Adrenal gland (tissue), 12 donors: Measurements from ENCODE around the gene TMEM259. TPM values are rescaled to one million over a fixed set of nuclear protein-coding genes. Genes with fewer than 3 reads are reported as not detected.
A peak's percentile ranks its signal among the peaks of the same experiment; 100 is the strongest.
"Not testable (repeated sequence)": the region's sequence is repeated elsewhere in the genome, so short reads cannot be mapped to it uniquely, and the experiment has no call there.

Experiments used
- DNase-seq, 7 donors: peaks; one replicate each; pipeline ENCODE4 v3.0.0-alpha.2; 2019 to 2020
- H3K27ac ChIP-seq, 5 donors: fragments of 200-600 bp; sonication (generic) in 4 of 5; 1 replicate in 3 of 5; 2 replicates in 2 of 5; pipeline versions ENCODE4 v1.5.1 to v1.8.0; 2016 to 2020; ENCODE audit warnings: mild to moderate bottlenecking in 1 of 5
- H3K27me3 ChIP-seq: fragments of 200-600 bp; 2 replicates; pipeline ENCODE4 v1.8.0; 2021
- H3K36me3 ChIP-seq, 2 donors: fragments of 200-600 bp; replicated peaks in 1 of 2; 1 replicate in 1 of 2; 2 replicates in 1 of 2; pipeline versions ENCODE4 v1.5.1 to v1.8.0; 2018 to 2022
- H3K4me1 ChIP-seq, 2 donors: fragments of 200-600 bp; replicated peaks in 1 of 2; 1 replicate in 1 of 2; 2 replicates in 1 of 2; pipeline versions ENCODE4 v1.5.1 to v1.8.0; 2018 to 2021
- H3K4me3 ChIP-seq, 4 donors: fragments of 200-600 bp; sonication (generic) in 3 of 4; one replicate each; pipeline ENCODE4 v1.5.1; 2016 to 2018
- H3K9me3 ChIP-seq, 3 donors: fragments of 200-600 bp; sonication (generic) in 1 of 3; replicated peaks in 1 of 3; 1 replicate in 2 of 3; 2 replicates in 1 of 3; pipeline versions ENCODE4 v1.5.1 to v1.8.0; 2016 to 2021
- POLR2A ChIP-seq, 2 donors: fragments of 450-650 bp; IDR thresholded peaks; one replicate each; pipeline ENCODE4 v1.6.1; 2017; ENCODE audit warnings: antibody characterized with exemption in 2 of 2, mild to moderate bottlenecking in 2 of 2, moderate library complexity in 1 of 2
- WGBS, 4 donors: extraction: QIAGEN DNeasy Blood & Tissue Kit in 2 of 4; methylation state at CpG; one replicate each; pipeline versions ENCODE4 v1.1.5 to v1.1.7; 2013 to 2017; 5-methylcytosine and 5-hydroxymethylcytosine counted together
- intact Hi-C, 2 donors: fragments of 100-400 bp; cut with DNase I; formaldehyde crosslinking; loops; one replicate each; pipeline versions ENCODE4 v1.14.1 to v1.15.0; 2022 to 2023
- polyA plus RNA-seq, 3 donors: library from polyadenylated mRNA; stranded (reverse); fragments of 200-250 nt in 2 of 3; fragments of 350-450 nt in 1 of 3; fragmentation: Illumina TruSeq in 1 of 3; extraction: RNeasy Lipid Tissue Mini Kit (QIAGEN cat#74804) in 1 of 3; gene quantifications; one replicate each; pipeline ENCODE4 v1.2.3, GENCODE V29; 2013 to 2014
- total RNA-seq, 9 donors: library from RNA; depleted of rRNA in 4 of 9; stranded (reverse); fragments of >200 nt in 4 of 9; fragments of 120-200 nt in 1 of 9; fragmentation: NEBNext Ultra II Directional in 1 of 9; extraction: Animal tissue kit (Norgen Biotek cat#: 25700) in 1 of 9; gene quantifications; one replicate each; pipeline versions ENCODE4 v1.1.0 to v1.2.4, GENCODE V29; 2013 to 2023
- TF ChIP-seq, protein P1 (sequence below), 6 experiments: fragments of 450-650 bp in 4 of 6; fragments of 200-600 bp in 2 of 6; sonication (generic) in 1 of 6; IDR thresholded peaks; 1 replicate in 5 of 6; 2 replicates in 1 of 6; pipeline versions ENCODE4 v1.5.1 to v1.8.0; 2016 to 2021; ENCODE audit warnings: antibody characterized with exemption in 6 of 6, mild to moderate bottlenecking in 2 of 6, moderate library complexity in 1 of 6
- donor health status: healthy with polysubstance abuse.
- donor health status: Bipolar disorder and iron deficiency.
- donor health status: DM: yes; HTN: yes; CAD: no.
- donor health status: DM: no; HTN: no; CAD: no.
- donor health status: DM: no; HTN: no; CAD: no.
- donor health status: DM: yes; HTN: yes; CAD: no.

The TMEM259 gene
- total and polyA plus RNA-seq, 12 donors = 79.4 to 743 (median 202) TPM

DNA sequence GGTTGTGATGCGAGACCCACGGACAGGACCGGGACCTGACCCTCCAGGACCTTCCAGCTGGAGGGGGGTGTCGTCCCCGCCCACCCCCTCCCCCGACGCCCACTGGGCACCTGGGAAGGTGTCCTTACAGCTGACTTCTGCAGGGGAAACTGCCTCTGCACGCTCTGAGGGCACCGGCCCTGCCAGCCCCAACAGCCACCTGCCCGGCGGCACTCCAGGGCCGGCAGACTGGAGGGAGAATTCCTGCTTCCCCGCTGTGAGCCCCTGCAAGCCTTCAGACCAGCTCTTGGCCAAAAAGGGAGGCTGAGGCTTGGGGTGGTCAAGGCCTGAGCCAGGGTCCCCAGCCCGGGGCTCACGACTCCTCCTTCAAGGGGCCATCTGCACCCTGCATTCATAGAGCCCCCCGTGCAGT is 6.7 kb upstream of the TMEM259 start:
- no peak for TF ChIP-seq POLR2A (IDR thresholded peaks at IDR 0.05)
- TF ChIP-seq, protein P1, sequence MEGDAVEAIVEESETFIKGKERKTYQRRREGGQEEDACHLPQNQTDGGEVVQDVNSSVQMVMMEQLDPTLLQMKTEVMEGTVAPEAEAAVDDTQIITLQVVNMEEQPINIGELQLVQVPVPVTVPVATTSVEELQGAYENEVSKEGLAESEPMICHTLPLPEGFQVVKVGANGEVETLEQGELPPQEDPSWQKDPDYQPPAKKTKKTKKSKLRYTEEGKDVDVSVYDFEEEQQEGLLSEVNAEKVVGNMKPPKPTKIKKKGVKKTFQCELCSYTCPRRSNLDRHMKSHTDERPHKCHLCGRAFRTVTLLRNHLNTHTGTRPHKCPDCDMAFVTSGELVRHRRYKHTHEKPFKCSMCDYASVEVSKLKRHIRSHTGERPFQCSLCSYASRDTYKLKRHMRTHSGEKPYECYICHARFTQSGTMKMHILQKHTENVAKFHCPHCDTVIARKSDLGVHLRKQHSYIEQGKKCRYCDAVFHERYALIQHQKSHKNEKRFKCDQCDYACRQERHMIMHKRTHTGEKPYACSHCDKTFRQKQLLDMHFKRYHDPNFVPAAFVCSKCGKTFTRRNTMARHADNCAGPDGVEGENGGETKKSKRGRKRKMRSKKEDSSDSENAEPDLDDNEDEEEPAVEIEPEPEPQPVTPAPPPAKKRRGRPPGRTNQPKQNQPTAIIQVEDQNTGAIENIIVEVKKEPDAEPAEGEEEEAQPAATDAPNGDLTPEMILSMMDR (IDR thresholded peaks at IDR 0.05) = no peak
- H3K36me3 ChIP-seq = peaks cover 0 to 7% of the 10 kb centered on the region in 2 donors
- peak overlapping the region in 2 of 4 donors; percentile 14 to 68 for H3K4me3 ChIP-seq
- intact Hi-C loops = no loop called here
- H3K27ac ChIP-seq = peak overlapping the region in 4 of 5 donors; percentile 35 to 92 (median 66)
- H3K4me1 ChIP-seq = peaks cover 0 to 13% of the 10 kb centered on the region in 2 donors
- no peaks in the 10 kb centered on the region for H3K27me3 ChIP-seq
- no peaks in the 10 kb centered on the region for H3K9me3 ChIP-seq
- DNase-seq = no peak
- 7 to 28% (median 19%) methylated on average over 3 to 16 of the region's 16 CpGs for WGBS, 4 donors

DNA sequence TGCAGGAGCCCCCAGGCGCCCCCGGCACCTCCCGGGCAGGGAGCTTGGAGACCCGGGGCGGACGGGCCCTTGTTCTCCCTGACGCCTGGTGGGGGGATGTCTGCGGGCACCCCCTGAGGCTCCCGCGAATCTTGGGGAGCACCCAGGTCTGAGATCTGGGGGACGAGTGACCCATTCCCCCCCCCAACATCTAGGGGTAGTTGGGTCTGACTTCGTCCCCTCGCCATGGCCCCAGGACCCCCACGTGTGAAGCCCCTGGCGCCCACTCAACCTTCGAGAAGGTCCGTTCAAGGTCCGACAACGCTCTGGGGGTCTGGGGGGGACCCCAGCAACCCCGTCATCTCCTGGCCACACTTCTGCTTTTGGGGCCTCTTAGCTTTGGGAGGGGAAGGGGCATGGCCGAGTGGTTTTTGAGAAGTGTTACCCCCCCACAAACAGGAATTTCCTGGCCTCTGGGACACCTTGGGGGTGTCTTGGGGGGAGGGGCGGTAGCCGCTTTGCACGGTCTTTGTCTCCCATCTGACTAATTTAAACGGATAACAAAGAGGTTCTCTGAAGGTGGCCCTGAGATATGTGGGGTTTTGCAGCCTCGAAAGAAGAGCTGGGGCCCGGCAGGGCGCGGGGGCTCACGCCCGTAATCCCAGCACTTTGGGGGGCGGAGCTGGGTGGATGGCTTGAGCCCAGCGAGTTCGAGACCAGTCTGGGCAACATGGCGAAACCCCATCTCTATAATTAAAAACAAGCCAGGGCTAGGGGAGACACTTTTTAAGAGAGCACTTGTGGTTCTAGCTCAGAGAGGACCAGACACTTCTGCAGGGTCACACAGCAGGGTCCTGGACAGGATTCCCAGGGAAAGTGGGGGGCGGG is 6.1 kb upstream of the TMEM259 start:
- Histone ChIP-seq H3K27me3 (no peaks in the 10 kb centered on the region), H3K9me3 (no peaks in the 10 kb centered on the region), H3K4me1 (peaks cover 0 to 13% of the 10 kb centered on the region in 2 donors), H3K27ac (peak overlapping the region in 3 of 5 donors; percentile 74 to 92 (median 87)), H3K36me3 (peaks cover 0 to under 1% of the 10 kb centered on the region in 2 donors), H3K4me3 (peak overlapping the region in 2 of 4 donors; percentile 14 to 68)
- WGBS, 4 donors = 3 to 12% (median 7%) methylated on average over 9 to 36 of the region's 36 CpGs
- no peak for DNase-seq
- TF ChIP-seq POLR2A (IDR thresholded peaks at IDR 0.05) = no peak
- TF ChIP-seq, protein P1 (IDR thresholded peaks at IDR 0.05) = no peak
- intact Hi-C loops = no loop called here

DNA sequence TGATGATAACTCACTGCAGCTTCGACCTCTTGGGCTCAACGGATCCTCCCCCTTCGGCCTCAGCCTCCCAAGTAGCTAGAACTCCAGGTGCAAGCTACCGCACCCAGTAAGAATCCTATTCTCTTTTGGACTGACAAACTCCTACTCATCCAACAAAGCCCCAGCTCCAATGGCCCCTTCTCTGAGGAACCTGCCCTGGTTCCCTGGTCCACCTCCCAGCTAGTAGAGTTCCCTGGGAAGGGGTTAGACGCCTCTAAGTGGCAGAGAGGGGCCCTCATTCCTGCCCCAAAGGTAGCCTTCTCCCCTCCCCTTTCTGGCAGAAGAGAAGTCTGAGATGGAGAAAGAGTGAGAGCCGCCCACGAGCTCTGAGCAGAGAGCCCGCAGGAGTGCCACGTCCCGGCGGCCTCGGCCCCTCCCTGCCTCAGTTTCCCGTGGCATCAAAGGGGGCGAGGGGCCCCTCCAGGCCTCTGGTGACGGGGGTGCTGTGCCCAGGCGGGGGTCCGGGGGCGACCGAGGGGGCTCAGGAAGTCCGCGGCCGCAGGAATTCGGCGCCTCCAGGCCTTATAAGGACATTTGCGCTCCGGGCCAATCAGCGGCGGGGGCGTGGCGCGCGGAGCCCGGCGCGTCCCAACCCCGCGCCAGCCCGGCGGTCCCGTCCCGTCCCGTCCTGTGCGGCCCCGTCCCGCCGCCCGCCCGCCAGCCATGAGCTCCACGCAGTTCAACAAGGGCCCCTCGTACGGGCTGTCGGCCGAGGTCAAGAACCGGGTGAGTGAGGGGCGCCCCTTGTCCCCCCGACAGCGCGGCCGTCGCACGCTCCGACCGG is 5.2 kb upstream of the TMEM259 start, which contains the start of gene CNN2:
TSS of gene CNN2 (plus strand) at position 649 of the 823 bp plus-strand sequence. CDS start at position 703, 54 bp downstream.
- Histone ChIP-seq H3K36me3 (no peaks in the 10 kb centered on the region), H3K4me1 (peaks cover 0 to 13% of the 10 kb centered on the region in 2 donors), H3K27me3 (no peaks in the 10 kb centered on the region), H3K27ac (peak within 1 kb of the TSS in 3 of 5 donors; percentile 74 to 92 (median 87)), H3K4me3 (peak within 1 kb of the TSS in 2 of 4 donors; percentile 14 to 68), H3K9me3 (no peaks in the 10 kb centered on the region)
- intact Hi-C loops = no loop called here
- WGBS, 4 donors = 4 to 37% (median 9%) methylated on average over 8 to 63 of the region's 63 CpGs
- peak; percentile 58 to 61 for TF ChIP-seq POLR2A (IDR thresholded peaks at IDR 0.05)
- TF ChIP-seq, protein P1 (IDR thresholded peaks at IDR 0.05) = no peak
- peak; percentile 57 to 80 (median 72) for DNase-seq

DNA sequence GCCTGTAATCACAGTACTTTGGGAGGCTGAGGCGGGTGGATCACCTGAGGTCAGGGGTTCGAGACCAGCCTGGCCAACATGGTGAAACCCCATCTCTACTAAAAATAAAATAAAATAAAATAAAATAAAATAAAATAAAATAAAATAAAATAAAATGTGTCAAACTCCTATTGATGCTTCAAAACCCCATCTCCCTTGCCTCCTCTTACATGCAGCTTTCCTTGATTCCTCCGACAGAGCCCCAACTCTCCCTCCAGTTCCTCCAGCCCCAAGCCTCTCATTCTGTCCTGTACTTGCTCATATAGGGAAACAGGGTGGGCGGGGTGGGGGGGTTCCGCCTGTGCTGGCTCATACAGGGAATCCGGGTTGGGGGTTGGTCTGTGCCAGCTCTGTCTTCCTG is 4.2 kb upstream of the TMEM259 start:
- DNase-seq, H3K27me3 ChIP-seq, H3K4me3 ChIP-seq, H3K27ac ChIP-seq, H3K36me3 ChIP-seq, intact Hi-C loops, H3K9me3 ChIP-seq: not testable (repeated sequence)
- H3K4me1 ChIP-seq = peaks cover 0 to 14% of the 10 kb centered on the region in 2 donors
- WGBS, 4 donors = 79 to 95% (median 83%) methylated on average over 6 of the region's 6 CpGs

DNA sequence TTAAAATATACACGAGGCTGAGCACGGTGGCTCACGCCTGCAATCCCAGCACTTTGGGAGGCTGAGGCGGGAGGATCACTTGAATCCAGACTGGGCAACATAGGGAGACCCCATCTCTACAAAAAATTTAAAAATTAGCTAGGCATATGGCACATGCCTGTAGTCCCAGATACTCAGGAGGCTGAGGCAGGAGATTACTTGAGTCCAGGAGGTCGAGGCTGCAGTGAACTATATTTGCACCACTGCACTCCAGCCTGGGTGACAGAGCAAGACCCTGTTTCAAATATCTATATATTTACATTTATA is 2.9 kb upstream of the TMEM259 start:
- intact Hi-C loops, DNase-seq, H3K27me3 ChIP-seq, H3K4me3 ChIP-seq, H3K9me3 ChIP-seq, H3K27ac ChIP-seq, H3K36me3 ChIP-seq: not testable (repeated sequence)
- 75 to 88% (median 83%) methylated on average over 5 of the region's 5 CpGs for WGBS, 4 donors
- H3K4me1 ChIP-seq = peaks cover 10 to 26% of the 10 kb centered on the region in 2 donors
